HG03196 (cell line): ENCODE data around the gene AXIN1.

Experiments used
- ATAC-seq: cut with Tn5 transposase; IDR thresholded peaks from one replicate; pipeline ENCODE4 v1.9.1; 2021; ENCODE audit not compliant: unreplicated experiment

AXIN1 gene

DNA sequence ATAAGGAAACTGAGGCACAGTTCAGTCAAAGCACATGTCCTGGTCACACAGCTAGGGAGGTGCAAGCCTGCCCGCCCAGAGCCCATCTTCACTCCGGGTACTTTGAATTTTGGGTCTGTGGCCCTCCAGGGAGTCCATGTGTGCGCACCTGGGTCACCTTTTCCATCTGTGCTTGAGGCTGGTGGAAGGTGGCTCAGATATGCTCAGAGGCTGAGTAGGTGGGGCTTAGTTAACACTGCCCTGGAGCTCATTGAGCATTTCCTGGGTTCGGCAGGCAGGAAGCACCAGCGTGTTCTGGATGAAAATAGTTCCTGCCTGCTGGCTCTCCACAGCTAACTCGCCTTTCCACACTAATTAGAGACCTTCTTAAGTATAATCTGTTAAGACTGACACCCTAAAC is 98.7 kb downstream of the AXIN1 start:
- ATAC-seq = no peak

DNA sequence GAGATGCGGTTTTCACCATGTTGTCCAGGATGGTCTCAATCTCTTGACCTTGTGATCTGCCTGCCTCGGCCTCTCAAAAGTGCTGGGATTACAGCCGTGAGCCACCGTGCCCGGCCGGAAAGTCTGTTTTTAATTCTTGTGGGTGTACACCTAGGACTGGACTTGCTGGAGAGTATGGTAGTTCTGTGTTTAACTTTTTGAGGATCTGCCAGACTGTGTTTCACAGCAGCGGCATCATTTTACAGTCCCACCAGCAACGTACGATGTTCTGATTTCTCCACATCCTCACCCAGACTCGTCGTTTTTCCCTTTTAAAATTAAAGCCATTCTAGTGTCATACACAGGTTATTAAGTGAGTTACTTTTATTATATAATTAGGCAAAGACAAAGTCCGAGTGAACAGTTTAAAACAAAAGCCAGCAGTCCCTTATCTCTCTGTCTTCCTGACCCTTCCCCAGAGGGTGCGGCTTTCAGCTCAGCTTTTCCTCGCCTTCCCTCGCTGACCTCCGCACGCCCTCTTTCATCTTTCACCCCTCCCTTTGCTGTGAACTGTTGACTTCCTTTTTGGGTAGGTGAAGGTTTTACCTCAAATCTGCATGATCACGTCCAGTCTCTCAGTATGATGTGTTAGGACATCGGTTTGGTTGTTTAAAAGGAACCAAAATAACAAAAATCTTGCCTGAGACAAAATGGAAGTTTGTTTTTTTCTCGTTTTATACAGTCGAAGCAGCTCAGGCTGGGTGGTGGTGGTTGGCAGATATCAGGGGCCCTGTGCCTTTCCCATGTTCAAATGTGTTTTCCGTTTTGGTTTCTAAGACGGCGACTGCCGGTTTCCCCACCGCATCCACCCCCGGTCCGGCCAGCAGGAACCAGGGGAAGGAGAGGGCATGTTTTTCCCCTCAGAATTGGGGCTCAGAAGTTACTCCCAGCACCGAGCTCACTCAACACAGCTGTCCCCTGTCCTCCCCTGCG is 99.9 kb downstream of the AXIN1 start:
- no peak for ATAC-seq

DNA sequence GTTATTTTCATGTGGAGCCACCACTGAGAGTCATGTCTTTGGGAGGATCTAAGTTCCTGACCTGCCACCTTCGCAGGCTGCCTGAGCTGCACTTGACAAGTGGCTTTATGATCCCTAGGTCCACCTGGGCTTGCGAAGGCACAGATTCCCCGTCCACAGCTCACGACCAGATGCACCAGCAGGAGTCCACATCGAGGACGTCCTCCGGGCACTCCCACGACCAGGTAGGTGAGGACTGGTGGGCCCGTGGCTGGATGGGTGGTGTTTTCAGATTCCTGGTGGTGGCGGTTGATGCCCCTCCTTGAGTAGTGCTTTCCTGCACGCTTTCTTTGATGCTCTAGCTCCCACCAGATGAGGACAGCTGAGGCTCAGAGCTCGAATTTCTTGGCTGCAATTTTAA is 103.1 kb downstream of the AXIN1 start:
- no peak for ATAC-seq

DNA sequence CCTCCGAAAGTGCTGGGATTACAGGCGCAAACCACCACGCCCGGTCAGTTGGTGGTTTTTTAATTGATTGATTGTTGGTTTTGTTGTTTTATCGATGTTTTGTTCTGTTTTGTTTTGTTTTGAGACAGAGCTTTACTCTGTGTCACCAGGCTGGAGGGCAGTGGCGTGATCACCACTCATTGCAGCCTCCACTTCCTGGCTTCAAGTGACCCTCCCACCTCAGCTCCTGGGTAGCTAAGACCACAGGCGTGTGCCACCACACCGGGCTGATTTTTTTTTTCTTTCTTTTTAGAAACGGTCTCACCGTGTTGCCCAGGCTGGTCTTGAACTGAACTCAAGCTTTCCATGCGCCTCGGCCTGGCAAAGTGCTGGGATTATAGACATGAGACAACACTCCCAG is 105.5 kb downstream of the AXIN1 start:
- ATAC-seq = no peak

GRCh38 chr16:245105-245504 is 107.4 kb downstream of the AXIN1 start:
- ATAC-seq = no peak

DNA sequence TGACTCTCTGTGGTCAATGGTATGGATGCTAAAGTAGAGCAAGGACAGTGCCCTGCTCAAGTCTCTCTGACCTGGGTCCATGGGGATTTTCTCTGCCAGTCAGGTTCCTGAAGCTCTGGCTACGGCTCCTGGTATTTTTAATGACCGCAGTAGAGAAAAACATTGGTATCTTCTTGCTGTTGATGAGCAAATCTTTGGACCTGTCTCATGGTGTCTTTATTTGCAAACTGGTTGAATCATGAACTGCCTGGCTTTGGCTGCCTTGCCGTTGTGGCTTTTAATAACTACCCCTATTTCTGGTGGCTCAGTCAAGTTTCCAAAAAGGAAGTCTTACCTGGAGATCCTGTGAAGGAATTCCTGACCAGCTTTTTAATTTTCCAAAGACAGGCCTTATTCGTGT is 109.2 kb downstream of the AXIN1 start:
- ATAC-seq = no peak

- no peak for ATAC-seq
These were observed 110.2 kb downstream of the AXIN1 start for GRCh38 chr16:242281-242680.

GRCh38 chr16:240559-240958 is 112.0 kb downstream of the AXIN1 start:
- no peak for ATAC-seq

GRCh38 chr16:239948-240277 is 112.6 kb downstream of the AXIN1 start:
- ATAC-seq = no peak
